SH-SY5Y (cell line): ENCODE measurements around the gene HINT1.

Source experiments
- GATA2 ChIP-seq: IDR thresholded peaks from 2 replicates; pipeline ENCODE4 v1.6.1; 2011; ENCODE audit warnings: mild to moderate bottlenecking, low read depth, low read length
- GATA3 ChIP-seq: IDR thresholded peaks from 2 replicates; pipeline ENCODE4 v1.6.1; 2011; ENCODE audit warnings: low read depth, mild to moderate bottlenecking, low read length, moderate library complexity

- no peak for TF ChIP-seq GATA2
- no peak for TF ChIP-seq GATA3
Measured at GRCh38 chr5:131170540-131171275, 5.7 kb upstream of the HINT1 start, which contains the start of gene LYRM7.
